Measurements from ENCODE around the gene SHC4. TPM values are rescaled to one million over a fixed set of nuclear protein-coding genes. Genes with fewer than 3 reads are reported as not detected.

Gene SHC4
- total RNA-seq, 1 donor: 0.10 TPM

- H3K27me3 ChIP-seq (ENCODE audit: insufficient read depth, low read length): peaks cover 6% of the 10 kb centered on the region
- H3K4me1 ChIP-seq (ENCODE audit: insufficient read depth, low read length): no peaks in the 10 kb centered on the region
- no peak overlapping the region for H3K4me3 ChIP-seq (ENCODE audit: low read length)
- H3K9me3 ChIP-seq (ENCODE audit: low read depth, low read length): no peaks in the 10 kb centered on the region
Measured at GRCh38 chr15:48890375-48890972, 73.2 kb downstream of the SHC4 start.

GRCh38 chr15:48889925-48890324, 73.8 kb downstream of the SHC4 start:
- Histone ChIP-seq H3K4me1 (ENCODE audit: insufficient read depth, low read length) (no peaks in the 10 kb centered on the region), H3K9me3 (ENCODE audit: low read depth, low read length) (no peaks in the 10 kb centered on the region), H3K4me3 (ENCODE audit: low read length) (no peak overlapping the region), H3K27me3 (ENCODE audit: insufficient read depth, low read length) (peaks cover 6% of the 10 kb centered on the region)

GRCh38 chr15:48888836-48889235, 74.9 kb downstream of the SHC4 start:
- Histone ChIP-seq H3K9me3 (ENCODE audit: low read depth, low read length) (no peaks in the 10 kb centered on the region), H3K4me1 (ENCODE audit: insufficient read depth, low read length) (no peaks in the 10 kb centered on the region), H3K27me3 (ENCODE audit: insufficient read depth, low read length) (peaks cover 6% of the 10 kb centered on the region), H3K4me3 (ENCODE audit: low read length) (no peak overlapping the region)

- Histone ChIP-seq H3K9me3 (ENCODE audit: low read depth, low read length) (no peaks in the 10 kb centered on the region), H3K4me1 (ENCODE audit: insufficient read depth, low read length) (no peaks in the 10 kb centered on the region), H3K27me3 (ENCODE audit: insufficient read depth, low read length) (peaks cover 6% of the 10 kb centered on the region), H3K4me3 (ENCODE audit: low read length) (no peak overlapping the region)
Measured at GRCh38 chr15:48888191-48888590, 75.5 kb downstream of the SHC4 start.

- no peak overlapping the region for H3K4me3 ChIP-seq (ENCODE audit: low read length)
- H3K27me3 ChIP-seq (ENCODE audit: insufficient read depth, low read length): peaks cover 4% of the 10 kb centered on the region
- no peaks in the 10 kb centered on the region for H3K9me3 ChIP-seq (ENCODE audit: low read depth, low read length)
- H3K4me1 ChIP-seq (ENCODE audit: insufficient read depth, low read length): no peaks in the 10 kb centered on the region
Measured at GRCh38 chr15:48887144-48887543, 76.6 kb downstream of the SHC4 start.

- H3K27me3 ChIP-seq (ENCODE audit: insufficient read depth, low read length): peaks cover 4% of the 10 kb centered on the region
- H3K4me3 ChIP-seq (ENCODE audit: low read length): no peak overlapping the region
- H3K4me1 ChIP-seq (ENCODE audit: insufficient read depth, low read length): peaks cover 5% of the 10 kb centered on the region
- H3K9me3 ChIP-seq (ENCODE audit: low read depth, low read length): no peaks in the 10 kb centered on the region
Measured at GRCh38 chr15:48883699-48884098, 80.0 kb downstream of the SHC4 start.

- Histone ChIP-seq H3K9me3 (ENCODE audit: low read depth, low read length) (no peaks in the 10 kb centered on the region), H3K27me3 (ENCODE audit: insufficient read depth, low read length) (no peaks in the 10 kb centered on the region), H3K4me1 (ENCODE audit: insufficient read depth, low read length) (peaks cover 10% of the 10 kb centered on the region), H3K4me3 (ENCODE audit: low read length) (no peak overlapping the region)
Measured at GRCh38 chr15:48880070-48880634, 83.6 kb downstream of the SHC4 start.

GRCh38 chr15:48877630-48878595, 85.8 kb downstream of the SHC4 start, which contains the start of gene EID1:
Gene EID1 (plus strand): TSS chr15:48878134. CDS start chr15:48878177, 43 bp downstream.
- peaks cover 10% of the 10 kb centered on the region for H3K4me1 ChIP-seq (ENCODE audit: insufficient read depth, low read length)
- no peaks in the 10 kb centered on the region for H3K27me3 ChIP-seq (ENCODE audit: insufficient read depth, low read length)
- peak within 1 kb of the TSS; percentile 69 for H3K4me3 ChIP-seq (ENCODE audit: low read length)
- no peaks in the 10 kb centered on the region for H3K9me3 ChIP-seq (ENCODE audit: low read depth, low read length)

- Histone ChIP-seq H3K4me3 (ENCODE audit: low read length) (no peak overlapping the region), H3K27me3 (ENCODE audit: insufficient read depth, low read length) (peaks cover 6% of the 10 kb centered on the region), H3K4me1 (ENCODE audit: insufficient read depth, low read length) (peaks cover 10% of the 10 kb centered on the region), H3K9me3 (ENCODE audit: low read depth, low read length) (no peaks in the 10 kb centered on the region)
Measured at GRCh38 chr15:48876057-48876456, 87.7 kb downstream of the SHC4 start.

- Histone ChIP-seq H3K4me1 (ENCODE audit: insufficient read depth, low read length) (peaks cover 10% of the 10 kb centered on the region), H3K27me3 (ENCODE audit: insufficient read depth, low read length) (peaks cover 10% of the 10 kb centered on the region), H3K4me3 (ENCODE audit: low read length) (no peak overlapping the region), H3K9me3 (ENCODE audit: low read depth, low read length) (no peaks in the 10 kb centered on the region)
Measured at GRCh38 chr15:48875241-48875960, 88.3 kb downstream of the SHC4 start.

GRCh38 chr15:48872632-48873031, 91.1 kb downstream of the SHC4 start:
- Histone ChIP-seq H3K4me3 (ENCODE audit: low read length) (no peak overlapping the region), H3K9me3 (ENCODE audit: low read depth, low read length) (no peaks in the 10 kb centered on the region), H3K4me1 (ENCODE audit: insufficient read depth, low read length) (no peaks in the 10 kb centered on the region), H3K27me3 (ENCODE audit: insufficient read depth, low read length) (peaks cover 11% of the 10 kb centered on the region)

GRCh38 chr15:48871542-48871941, 92.2 kb downstream of the SHC4 start:
- Histone ChIP-seq H3K4me3 (ENCODE audit: low read length) (no peak overlapping the region), H3K9me3 (ENCODE audit: low read depth, low read length) (no peaks in the 10 kb centered on the region), H3K27me3 (ENCODE audit: insufficient read depth, low read length) (peaks cover 11% of the 10 kb centered on the region), H3K4me1 (ENCODE audit: insufficient read depth, low read length) (no peaks in the 10 kb centered on the region)

- Histone ChIP-seq H3K27me3 (ENCODE audit: insufficient read depth, low read length) (peaks cover 11% of the 10 kb centered on the region), H3K4me1 (ENCODE audit: insufficient read depth, low read length) (no peaks in the 10 kb centered on the region), H3K4me3 (ENCODE audit: low read length) (no peak overlapping the region), H3K9me3 (ENCODE audit: low read depth, low read length) (no peaks in the 10 kb centered on the region)
Measured at GRCh38 chr15:48869966-48870365, 93.8 kb downstream of the SHC4 start.

GRCh38 chr15:48868536-48868935, 95.2 kb downstream of the SHC4 start:
- H3K9me3 ChIP-seq (ENCODE audit: low read depth, low read length): no peaks in the 10 kb centered on the region
- no peak overlapping the region for H3K4me3 ChIP-seq (ENCODE audit: low read length)
- peaks cover 11% of the 10 kb centered on the region for H3K27me3 ChIP-seq (ENCODE audit: insufficient read depth, low read length)
- no peaks in the 10 kb centered on the region for H3K4me1 ChIP-seq (ENCODE audit: insufficient read depth, low read length)

- no peaks in the 10 kb centered on the region for H3K9me3 ChIP-seq (ENCODE audit: low read depth, low read length)
- peaks cover 11% of the 10 kb centered on the region for H3K27me3 ChIP-seq (ENCODE audit: insufficient read depth, low read length)
- H3K4me3 ChIP-seq (ENCODE audit: low read length): no peak overlapping the region
- H3K4me1 ChIP-seq (ENCODE audit: insufficient read depth, low read length): no peaks in the 10 kb centered on the region
Measured at GRCh38 chr15:48868023-48868422, 95.7 kb downstream of the SHC4 start.

All from mononuclear cell (primary cell).